Liver (tissue), 9 donors: Measurements from ENCODE around the gene TMTC2. TPM values are rescaled to one million over a fixed set of nuclear protein-coding genes. Genes with fewer than 3 reads are reported as not detected.

Source experiments
- DNase-seq: peaks from one replicate; pipeline ENCODE4 v3.0.0-alpha.2; 2017; ENCODE audit warnings: low spot score
- H3K27ac ChIP-seq, 2 donors: one replicate each; pipeline ENCODE4 v1.7.0; 2013; ENCODE audit warnings: inconsistent platforms in 2 of 2, low read length in 2 of 2, control low read depth in 1 of 2, low read depth in 1 of 2, mild to moderate bottlenecking in 1 of 2
- H3K27me3 ChIP-seq, 4 donors: one replicate each; pipeline versions ENCODE4 v1.6.1 to v1.7.0; 2013; ENCODE audit warnings: low read length in 3 of 4, inconsistent platforms in 1 of 4, mild to moderate bottlenecking in 1 of 4, moderate library complexity in 1 of 4; ENCODE audit not compliant: control insufficient read depth in 4 of 4, insufficient read depth in 4 of 4
- H3K36me3 ChIP-seq, 4 donors: one replicate each; pipeline versions ENCODE4 v1.6.1 to v1.7.0; 2013; ENCODE audit warnings: low read length in 3 of 4, mild to moderate bottlenecking in 3 of 4, low read depth in 1 of 4, moderate library complexity in 1 of 4; ENCODE audit not compliant: control insufficient read depth in 4 of 4, insufficient read depth in 3 of 4
- H3K4me1 ChIP-seq, 4 donors: one replicate each; pipeline versions ENCODE4 v1.6.1 to v1.7.0; 2013; ENCODE audit warnings: low read length in 3 of 4, mild to moderate bottlenecking in 3 of 4, moderate library complexity in 1 of 4; ENCODE audit not compliant: control insufficient read depth in 4 of 4, insufficient read depth in 4 of 4
- H3K4me3 ChIP-seq, 3 donors: one replicate each; pipeline versions ENCODE4 v1.6.1 to v1.7.0; 2013; ENCODE audit warnings: low read length in 3 of 3, control low read depth in 1 of 3, low read depth in 1 of 3, mild to moderate bottlenecking in 1 of 3
- H3K9ac ChIP-seq, 2 donors: one replicate each; pipeline ENCODE4 v1.7.0; 2013; ENCODE audit warnings: low read length in 2 of 2, mild to moderate bottlenecking in 2 of 2, moderate library complexity in 2 of 2, control low read depth in 1 of 2, low read depth in 1 of 2
- H3K9me3 ChIP-seq, 4 donors: one replicate each; pipeline versions ENCODE4 v1.6.1 to v1.7.0; 2013; ENCODE audit warnings: low read length in 3 of 4; ENCODE audit not compliant: control insufficient read depth in 4 of 4
- FOXA1 ChIP-seq: IDR thresholded peaks from 2 replicates; pipeline ENCODE4 v1.6.1; 2016; ENCODE audit warnings: antibody characterized with exemption
- GABPA ChIP-seq, 2 donors: IDR thresholded peaks in 1 of 2; conservative IDR thresholded peaks in 1 of 2; 2 replicates each; pipeline ENCODE4 v1.6.1; 2016; ENCODE audit warnings: antibody characterized with exemption in 2 of 2, mild to moderate bottlenecking in 1 of 2, moderate library complexity in 1 of 2
- HNF4A ChIP-seq, 2 donors: conservative IDR thresholded peaks; 2 replicates each; pipeline ENCODE4 v1.6.1; 2016; ENCODE audit warnings: antibody characterized with exemption in 2 of 2, mild to moderate bottlenecking in 2 of 2
- HNF4G ChIP-seq: IDR thresholded peaks from 2 replicates; pipeline ENCODE4 v1.6.1; 2016; ENCODE audit warnings: antibody characterized with exemption
- JUND ChIP-seq, 2 donors: IDR thresholded peaks; 2 replicates each; pipeline ENCODE4 v1.6.1; 2016; ENCODE audit warnings: antibody characterized with exemption in 2 of 2
- NR2F2 ChIP-seq: IDR thresholded peaks from 2 replicates; pipeline ENCODE4 v1.6.1; 2016; ENCODE audit warnings: antibody characterized with exemption
- RAD21 ChIP-seq, 2 donors: IDR thresholded peaks; 2 replicates each; pipeline ENCODE4 v1.6.1; 2016; ENCODE audit warnings: antibody characterized with exemption in 2 of 2, mild to moderate bottlenecking in 2 of 2
- RXRA ChIP-seq, 2 donors: IDR thresholded peaks; 2 replicates each; pipeline ENCODE4 v1.6.1; 2017 to 2018; ENCODE audit warnings: antibody characterized with exemption in 2 of 2, mild to moderate bottlenecking in 1 of 2
- SP1 ChIP-seq: IDR thresholded peaks from 2 replicates; pipeline ENCODE4 v1.6.1; 2018; ENCODE audit warnings: antibody characterized with exemption, mild to moderate bottlenecking
- TAF1 ChIP-seq: conservative IDR thresholded peaks from 2 replicates; pipeline ENCODE4 v1.6.1; 2016; ENCODE audit warnings: antibody characterized with exemption, mild to moderate bottlenecking
- WGBS: extraction: QIAGEN DNeasy Blood & Tissue Kit; methylation state at CpG from one replicate; pipeline ENCODE4 v1.1.7; 2013; 5-methylcytosine and 5-hydroxymethylcytosine counted together
- polyA plus RNA-seq, 2 donors: library from polyadenylated mRNA; stranded (reverse) in 1 of 2; unstranded in 1 of 2; fragments of 200-250 nt in 1 of 2; fragments of >200 nt in 1 of 2; fragmentation: Nextera tagmentation in 1 of 2; extraction: Ambion mirVana in 1 of 2; gene quantifications; one replicate each; pipeline versions ENCODE4 v1.2.1 to v1.2.3, GENCODE V29; 2013 to 2015
- total RNA-seq, 2 donors: library from RNA; depleted of rRNA; stranded (reverse); fragments of >200 nt; gene quantifications; one replicate each; pipeline ENCODE4 v1.2.3, GENCODE V29; 2014
- TF ChIP-seq, protein P1 (sequence below): IDR thresholded peaks from 2 replicates; pipeline ENCODE4 v1.6.1; 2016; ENCODE audit warnings: antibody characterized with exemption
- TF ChIP-seq, protein P2 (sequence below): IDR thresholded peaks from 2 replicates; pipeline ENCODE4 v1.6.1; 2016; ENCODE audit warnings: antibody characterized with exemption
- TF ChIP-seq, protein P3 (sequence below): IDR thresholded peaks from 2 replicates; pipeline ENCODE4 v1.6.1; 2016; ENCODE audit warnings: antibody characterized with exemption
- TF ChIP-seq, protein P4 (sequence below): IDR thresholded peaks from 2 replicates; pipeline ENCODE4 v1.6.1; 2016; ENCODE audit warnings: antibody characterized with exemption, mild to moderate bottlenecking
- TF ChIP-seq, protein P5 (sequence below): fragments of 150-350 bp; IDR thresholded peaks from 2 replicates; pipeline ENCODE4 v1.5.1; 2017; ENCODE audit warnings: improper control_type of control experiment, low read depth, low read length; ENCODE audit not compliant: missing input control
- donor health status: healthy.
- donor health status: healthy.
- donor health status: healthy.
- donor health status: healthy.
- donor health status: healthy.

TMTC2 gene
- total and polyA plus RNA-seq, 4 donors = 0.36 to 3.0 (median 0.61) TPM

DNA sequence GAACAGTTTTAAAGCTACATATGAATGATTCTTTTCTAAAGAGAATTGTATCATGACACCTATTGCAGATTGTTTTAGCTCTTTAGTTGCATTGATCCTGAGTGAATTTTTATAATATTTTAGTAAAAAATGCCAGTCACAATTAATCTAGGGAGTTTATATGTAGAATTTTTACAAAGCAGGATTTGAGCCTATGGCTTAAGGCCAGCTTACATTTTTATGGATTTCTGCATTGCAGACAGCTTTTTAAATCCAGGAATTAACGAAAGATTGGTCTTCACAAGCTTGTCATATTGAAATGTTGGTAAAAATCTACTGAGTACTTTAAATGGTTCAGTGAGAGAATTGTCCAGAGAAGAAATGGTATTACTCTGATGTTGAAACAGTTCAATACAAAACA lies 358.0 kb downstream of the TMTC2 start:
- WGBS = 83% methylated on average over 1 of the region's 1 CpG
- no peak overlapping the region for H3K9ac ChIP-seq
- H3K4me1 ChIP-seq = no peaks in the 10 kb centered on the region
- TF ChIP-seq RAD21 (IDR thresholded peaks at IDR 0.05) = no peak
- TF ChIP-seq NR2F2 = no peak
- TF ChIP-seq FOXA1 = no peak
- TF ChIP-seq HNF4A (conservative IDR thresholded peaks at IDR 0.05) = no peak
- TF ChIP-seq GABPA (IDR thresholded peaks at IDR 0.05 in 1 of 2, conservative IDR thresholded peaks at IDR 0.05 in 1 of 2) = no peak
- TF ChIP-seq, protein P1, sequence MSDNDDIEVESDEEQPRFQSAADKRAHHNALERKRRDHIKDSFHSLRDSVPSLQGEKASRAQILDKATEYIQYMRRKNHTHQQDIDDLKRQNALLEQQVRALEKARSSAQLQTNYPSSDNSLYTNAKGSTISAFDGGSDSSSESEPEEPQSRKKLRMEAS = no peak
- TF ChIP-seq TAF1 = no peak
- TF ChIP-seq RXRA (IDR thresholded peaks at IDR 0.05) = no peak
- TF ChIP-seq, protein P2, sequence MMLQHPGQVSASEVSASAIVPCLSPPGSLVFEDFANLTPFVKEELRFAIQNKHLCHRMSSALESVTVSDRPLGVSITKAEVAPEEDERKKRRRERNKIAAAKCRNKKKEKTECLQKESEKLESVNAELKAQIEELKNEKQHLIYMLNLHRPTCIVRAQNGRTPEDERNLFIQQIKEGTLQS = no peak
- TF ChIP-seq, protein P3, sequence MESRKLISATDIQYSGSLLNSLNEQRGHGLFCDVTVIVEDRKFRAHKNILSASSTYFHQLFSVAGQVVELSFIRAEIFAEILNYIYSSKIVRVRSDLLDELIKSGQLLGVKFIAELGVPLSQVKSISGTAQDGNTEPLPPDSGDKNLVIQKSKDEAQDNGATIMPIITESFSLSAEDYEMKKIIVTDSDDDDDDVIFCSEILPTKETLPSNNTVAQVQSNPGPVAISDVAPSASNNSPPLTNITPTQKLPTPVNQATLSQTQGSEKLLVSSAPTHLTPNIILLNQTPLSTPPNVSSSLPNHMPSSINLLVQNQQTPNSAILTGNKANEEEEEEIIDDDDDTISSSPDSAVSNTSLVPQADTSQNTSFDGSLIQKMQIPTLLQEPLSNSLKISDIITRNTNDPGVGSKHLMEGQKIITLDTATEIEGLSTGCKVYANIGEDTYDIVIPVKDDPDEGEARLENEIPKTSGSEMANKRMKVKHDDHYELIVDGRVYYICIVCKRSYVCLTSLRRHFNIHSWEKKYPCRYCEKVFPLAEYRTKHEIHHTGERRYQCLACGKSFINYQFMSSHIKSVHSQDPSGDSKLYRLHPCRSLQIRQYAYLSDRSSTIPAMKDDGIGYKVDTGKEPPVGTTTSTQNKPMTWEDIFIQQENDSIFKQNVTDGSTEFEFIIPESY = no peak
- no peak for TF ChIP-seq SP1
- TF ChIP-seq HNF4G = no peak
- H3K36me3 ChIP-seq = no peaks in the 10 kb centered on the region
- DNase-seq = no peak
- no peak overlapping the region for H3K27ac ChIP-seq
- no peaks in the 10 kb centered on the region for H3K27me3 ChIP-seq
- H3K9me3 ChIP-seq = no peaks in the 10 kb centered on the region
- no peak overlapping the region for H3K4me3 ChIP-seq

DNA sequence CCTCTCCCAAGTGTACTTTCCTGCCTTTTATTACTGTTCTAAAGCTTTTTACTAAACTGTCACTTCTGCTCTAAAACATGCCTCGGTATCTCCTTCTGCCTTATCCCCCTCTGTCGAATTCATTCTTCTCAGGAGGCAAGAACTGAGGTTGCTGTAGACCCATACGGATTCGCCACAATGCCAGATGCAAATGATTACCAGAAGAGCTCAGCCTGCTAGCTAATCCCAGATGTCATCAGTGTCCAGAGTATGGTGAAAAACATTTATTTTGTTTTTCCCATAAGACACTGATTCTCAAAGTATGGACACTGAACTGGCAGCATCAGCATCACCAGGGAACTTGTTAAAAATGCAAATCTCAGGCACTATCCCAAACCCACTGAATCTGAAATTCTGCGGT lies 359.3 kb downstream of the TMTC2 start:
- Histone ChIP-seq H3K9ac (no peak overlapping the region), H3K4me3 (no peak overlapping the region), H3K9me3 (no peaks in the 10 kb centered on the region), H3K36me3 (no peaks in the 10 kb centered on the region), H3K4me1 (no peaks in the 10 kb centered on the region), H3K27me3 (no peaks in the 10 kb centered on the region), H3K27ac (no peak overlapping the region)
- WGBS = 90% methylated on average over 5 of the region's 5 CpGs
- no peak for DNase-seq
- TF ChIP-seq GABPA (IDR thresholded peaks at IDR 0.05 in 1 of 2, conservative IDR thresholded peaks at IDR 0.05 in 1 of 2) = no peak
- TF ChIP-seq JUND (IDR thresholded peaks at IDR 0.05) = no peak
- TF ChIP-seq SP1 = no peak
- TF ChIP-seq, protein P4, sequence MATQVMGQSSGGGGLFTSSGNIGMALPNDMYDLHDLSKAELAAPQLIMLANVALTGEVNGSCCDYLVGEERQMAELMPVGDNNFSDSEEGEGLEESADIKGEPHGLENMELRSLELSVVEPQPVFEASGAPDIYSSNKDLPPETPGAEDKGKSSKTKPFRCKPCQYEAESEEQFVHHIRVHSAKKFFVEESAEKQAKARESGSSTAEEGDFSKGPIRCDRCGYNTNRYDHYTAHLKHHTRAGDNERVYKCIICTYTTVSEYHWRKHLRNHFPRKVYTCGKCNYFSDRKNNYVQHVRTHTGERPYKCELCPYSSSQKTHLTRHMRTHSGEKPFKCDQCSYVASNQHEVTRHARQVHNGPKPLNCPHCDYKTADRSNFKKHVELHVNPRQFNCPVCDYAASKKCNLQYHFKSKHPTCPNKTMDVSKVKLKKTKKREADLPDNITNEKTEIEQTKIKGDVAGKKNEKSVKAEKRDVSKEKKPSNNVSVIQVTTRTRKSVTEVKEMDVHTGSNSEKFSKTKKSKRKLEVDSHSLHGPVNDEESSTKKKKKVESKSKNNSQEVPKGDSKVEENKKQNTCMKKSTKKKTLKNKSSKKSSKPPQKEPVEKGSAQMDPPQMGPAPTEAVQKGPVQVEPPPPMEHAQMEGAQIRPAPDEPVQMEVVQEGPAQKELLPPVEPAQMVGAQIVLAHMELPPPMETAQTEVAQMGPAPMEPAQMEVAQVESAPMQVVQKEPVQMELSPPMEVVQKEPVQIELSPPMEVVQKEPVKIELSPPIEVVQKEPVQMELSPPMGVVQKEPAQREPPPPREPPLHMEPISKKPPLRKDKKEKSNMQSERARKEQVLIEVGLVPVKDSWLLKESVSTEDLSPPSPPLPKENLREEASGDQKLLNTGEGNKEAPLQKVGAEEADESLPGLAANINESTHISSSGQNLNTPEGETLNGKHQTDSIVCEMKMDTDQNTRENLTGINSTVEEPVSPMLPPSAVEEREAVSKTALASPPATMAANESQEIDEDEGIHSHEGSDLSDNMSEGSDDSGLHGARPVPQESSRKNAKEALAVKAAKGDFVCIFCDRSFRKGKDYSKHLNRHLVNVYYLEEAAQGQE = no peak
- TF ChIP-seq, protein P1 = no peak
- TF ChIP-seq, protein P5, sequence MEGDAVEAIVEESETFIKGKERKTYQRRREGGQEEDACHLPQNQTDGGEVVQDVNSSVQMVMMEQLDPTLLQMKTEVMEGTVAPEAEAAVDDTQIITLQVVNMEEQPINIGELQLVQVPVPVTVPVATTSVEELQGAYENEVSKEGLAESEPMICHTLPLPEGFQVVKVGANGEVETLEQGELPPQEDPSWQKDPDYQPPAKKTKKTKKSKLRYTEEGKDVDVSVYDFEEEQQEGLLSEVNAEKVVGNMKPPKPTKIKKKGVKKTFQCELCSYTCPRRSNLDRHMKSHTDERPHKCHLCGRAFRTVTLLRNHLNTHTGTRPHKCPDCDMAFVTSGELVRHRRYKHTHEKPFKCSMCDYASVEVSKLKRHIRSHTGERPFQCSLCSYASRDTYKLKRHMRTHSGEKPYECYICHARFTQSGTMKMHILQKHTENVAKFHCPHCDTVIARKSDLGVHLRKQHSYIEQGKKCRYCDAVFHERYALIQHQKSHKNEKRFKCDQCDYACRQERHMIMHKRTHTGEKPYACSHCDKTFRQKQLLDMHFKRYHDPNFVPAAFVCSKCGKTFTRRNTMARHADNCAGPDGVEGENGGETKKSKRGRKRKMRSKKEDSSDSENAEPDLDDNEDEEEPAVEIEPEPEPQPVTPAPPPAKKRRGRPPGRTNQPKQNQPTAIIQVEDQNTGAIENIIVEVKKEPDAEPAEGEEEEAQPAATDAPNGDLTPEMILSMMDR = no peak
- TF ChIP-seq, protein P2 = no peak
- TF ChIP-seq HNF4A (conservative IDR thresholded peaks at IDR 0.05) = no peak
- TF ChIP-seq, protein P3 = no peak
